HepG2 (cell line): ENCODE measurements around the gene SHISA7. TPM values are rescaled to one million over a fixed set of nuclear protein-coding genes. Genes with fewer than 3 reads are reported as not detected.

Source experiments
- BRD4 ChIP-seq: sonication (generic); formaldehyde crosslinking; IDR thresholded peaks from 2 replicates; pipeline ENCODE4 v1.4.0; 2020; ENCODE audit warnings: missing genetic modification reagents
- ETV5 ChIP-seq: IDR thresholded peaks from 2 replicates; pipeline ENCODE4 v1.6.1; 2018; ENCODE audit warnings: missing biosample characterization, missing genetic modification reagents, inconsistent platforms, borderline replicate concordance
- HNF4A ChIP-seq: sonication (generic); formaldehyde crosslinking; IDR thresholded peaks from 2 replicates; pipeline ENCODE4 v1.4.0; 2020; ENCODE audit warnings: missing genetic modification reagents
- KDM3A ChIP-seq: IDR thresholded peaks from 2 replicates; pipeline ENCODE4 v1.6.1; 2018; ENCODE audit warnings: low read depth, missing compliant biosample characterization
- LCORL ChIP-seq, 2 experiments: fragments of 450-650 bp in 1 of 2; sonication (generic) in 1 of 2; formaldehyde crosslinking in 1 of 2; IDR thresholded peaks; 2 replicates each; pipeline versions ENCODE4 v1.5.0 to v1.6.1; 2017 to 2020; ENCODE audit warnings: antibody characterized with exemption in 1 of 2, missing genetic modification reagents in 1 of 2
- NPAS2 ChIP-seq: sonication (generic); formaldehyde crosslinking; IDR thresholded peaks from 2 replicates; pipeline ENCODE4 v1.8.0; 2022; ENCODE audit warnings: mild to moderate bottlenecking, missing genetic modification reagents, borderline replicate concordance
- SKI ChIP-seq: fragments of 450-650 bp; IDR thresholded peaks from one replicate; pipeline ENCODE4 v1.6.1; 2018; ENCODE audit warnings: mild to moderate bottlenecking; ENCODE audit not compliant: partially characterized antibody
- SP1 ChIP-seq, 2 experiments: fragments of 450-650 bp in 1 of 2; sonication (generic) in 1 of 2; formaldehyde crosslinking in 1 of 2; IDR thresholded peaks; 2 replicates each; pipeline versions ENCODE4 v1.4.0 to v1.6.1; 2016 to 2020; ENCODE audit warnings: missing genetic modification reagents in 1 of 2
- TAF1 ChIP-seq: sonication (generic); formaldehyde crosslinking; IDR thresholded peaks from 2 replicates; pipeline ENCODE4 v1.4.0; 2020; ENCODE audit warnings: missing genetic modification reagents
- WIZ ChIP-seq: sonication (generic); formaldehyde crosslinking; IDR thresholded peaks from 2 replicates; pipeline ENCODE4 v1.5.1; 2020; ENCODE audit warnings: mild to moderate bottlenecking, missing genetic modification reagents
- ZBTB21 ChIP-seq: sonication (generic); formaldehyde crosslinking; IDR thresholded peaks from 2 replicates; pipeline ENCODE4 v1.4.0; 2020; ENCODE audit warnings: missing genetic modification reagents
- ZEB1 ChIP-seq: IDR thresholded peaks from 2 replicates; pipeline ENCODE4 v1.6.1; 2012; ENCODE audit warnings: mild to moderate bottlenecking, low read depth, inconsistent platforms; ENCODE audit not compliant: insufficient replicate concordance
- ZFP1 ChIP-seq: IDR thresholded peaks from 2 replicates; pipeline ENCODE4 v1.6.1; 2016
- ZZZ3 ChIP-seq: sonication (generic); formaldehyde crosslinking; IDR thresholded peaks from 2 replicates; pipeline ENCODE4 v1.4.0; 2020; ENCODE audit warnings: missing genetic modification reagents, mild to moderate bottlenecking, borderline replicate concordance
- polyA plus RNA-seq, 8 experiments: library from polyadenylated mRNA; depleted of rRNA in 3 of 8; stranded (reverse) in 7 of 8; unstranded in 1 of 8; fragments of >200 nt; fragmentation: Illumina TruSeq in 4 of 8; extraction: Trizol in 4 of 8; gene quantifications; 2 replicates each; pipeline versions ENCODE4 v1.2.1 to v1.2.3, GENCODE V29; 2011 to 2016; ENCODE audit warnings: low read depth in 4 of 8, missing spikeins in 1 of 8, mixed read lengths in 1 of 8; ENCODE audit not compliant: insufficient read depth in 1 of 8
- total RNA-seq, 5 experiments: library from RNA; depleted of rRNA; stranded (reverse); fragments of >200 nt; fragmentation: Illumina TruSeq; extraction: Trizol; gene quantifications; 2 replicates each; pipeline ENCODE4 v1.2.3, GENCODE V29; 2016; ENCODE audit warnings: low read depth in 1 of 5
- TF ChIP-seq, protein P1 (sequence below): IDR thresholded peaks from 2 replicates; pipeline ENCODE4 v1.6.1; 2012; ENCODE audit warnings: low read depth, low read length, improper control_type of control experiment
- TF ChIP-seq, protein P2 (sequence below): sonication (generic); formaldehyde crosslinking; IDR thresholded peaks from 2 replicates; pipeline ENCODE4 v1.5.1; 2020; ENCODE audit warnings: missing genetic modification reagents, mild to moderate bottlenecking, borderline replicate concordance
- TF ChIP-seq, protein P3 (sequence below): sonication (generic); formaldehyde crosslinking; IDR thresholded peaks from 2 replicates; pipeline ENCODE4 v1.4.0; 2020; ENCODE audit warnings: missing genetic modification reagents
- TF ChIP-seq, protein P4 (sequence below): sonication (generic); formaldehyde crosslinking; IDR thresholded peaks from 2 replicates; pipeline ENCODE4 v1.5.0; 2020; ENCODE audit warnings: missing genetic modification reagents
- TF ChIP-seq, protein P5 (sequence below): sonication (generic); formaldehyde crosslinking; IDR thresholded peaks from 2 replicates; pipeline ENCODE4; 2020; ENCODE audit warnings: missing genetic modification reagents, mild to moderate bottlenecking, borderline replicate concordance

SHISA7 gene
- total and polyA plus RNA-seq, 2 of the 13 experiments (the other 11 are each of a cell fraction or from before 2014, with no cell fraction given), result not detected

DNA sequence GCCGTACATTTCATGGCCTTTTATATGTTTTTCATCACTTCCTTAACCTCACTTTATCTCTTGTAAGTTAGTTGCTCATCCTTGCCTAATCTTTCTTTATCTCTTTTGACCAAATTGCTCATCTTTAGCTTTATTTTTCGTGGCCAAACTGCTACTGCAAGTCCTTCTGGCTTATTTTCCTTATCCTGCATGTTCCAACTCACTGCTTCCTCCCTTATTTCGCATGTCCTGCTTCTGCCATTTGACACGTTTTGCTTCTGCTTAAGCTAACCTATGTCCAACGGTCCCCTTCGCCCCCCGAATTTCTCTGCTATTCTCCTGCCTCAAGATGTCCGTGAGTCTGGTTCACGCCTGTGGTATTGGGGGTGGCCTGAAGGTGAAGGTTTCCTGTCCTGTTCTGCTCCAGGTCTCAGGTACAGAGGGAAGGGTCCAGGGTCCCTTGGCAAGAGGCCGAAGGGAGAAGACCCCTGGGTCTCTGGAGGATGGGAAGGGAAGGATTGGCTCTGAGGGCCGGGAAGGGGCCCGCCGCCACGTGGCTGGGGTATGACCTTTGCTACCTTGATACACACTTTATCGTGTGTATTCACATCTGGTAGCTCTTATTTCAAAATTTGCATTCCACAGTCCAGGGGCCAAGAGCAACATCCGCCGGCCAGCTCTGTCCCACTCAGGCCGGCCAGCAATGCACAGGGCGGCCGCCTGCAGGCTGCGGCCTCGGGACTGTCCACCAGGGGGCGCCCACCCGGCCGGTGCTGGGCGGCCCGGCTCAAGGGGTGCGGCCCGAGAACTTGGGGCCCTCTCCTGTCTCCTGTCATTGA lies 24.3 kb upstream of the SHISA7 start (continued):
- TF ChIP-seq, protein P1, sequence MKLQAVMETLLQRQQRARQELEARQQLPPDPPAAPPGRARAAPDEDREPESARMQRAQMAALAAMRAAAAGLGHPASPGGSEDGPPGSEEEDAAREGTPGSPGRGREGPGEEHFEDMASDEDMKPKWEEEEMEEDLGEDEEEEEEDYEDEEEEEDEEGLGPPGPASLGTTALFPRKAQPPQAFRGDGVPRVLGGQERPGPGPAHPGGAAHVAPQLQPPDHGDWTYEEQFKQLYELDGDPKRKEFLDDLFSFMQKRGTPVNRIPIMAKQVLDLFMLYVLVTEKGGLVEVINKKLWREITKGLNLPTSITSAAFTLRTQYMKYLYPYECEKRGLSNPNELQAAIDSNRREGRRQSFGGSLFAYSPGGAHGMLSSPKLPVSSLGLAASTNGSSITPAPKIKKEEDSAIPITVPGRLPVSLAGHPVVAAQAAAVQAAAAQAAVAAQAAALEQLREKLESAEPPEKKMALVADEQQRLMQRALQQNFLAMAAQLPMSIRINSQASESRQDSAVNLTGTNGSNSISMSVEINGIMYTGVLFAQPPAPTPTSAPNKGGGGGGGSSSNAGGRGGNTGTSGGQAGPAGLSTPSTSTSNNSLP, result peak; percentile 73; the same call in 1 of the 2 replicates
- TF ChIP-seq SKI (no peak), BRD4 (CRISPR knock-in tag) (no peak), NPAS2 (CRISPR knock-in tag) (no peak), TAF1 (CRISPR knock-in tag) (peak; percentile 23; the same call in 1 of the 2 replicates), HNF4A (peak; percentile 76), WIZ (0 out of 2 replicates have a peak, but pooled peaks have one; percentile 47), KDM3A (peak; percentile 55; the same call in 1 of the 2 replicates), ETV5 (peak; percentile 73; the same call in 1 of the 2 replicates), SP1 (IDR thresholded peaks at IDR 0.05) (no peak), SP1 (CRISPR knock-in tag; IDR thresholded peaks at IDR 0.05) (0 out of 2 replicates have a peak, but pooled peaks have one; percentile 35), ZBTB21 (CRISPR knock-in tag) (no peak), ZFP1 (CRISPR knock-in tag) (no peak), ZEB1 (peak; percentile 29), LCORL (IDR thresholded peaks at IDR 0.05) (no peak), LCORL (CRISPR knock-in tag; IDR thresholded peaks at IDR 0.05) (peak; percentile 51; the same call in 1 of the 2 replicates), ZZZ3 (CRISPR knock-in tag) (no peak)
- TF ChIP-seq, protein P2, sequence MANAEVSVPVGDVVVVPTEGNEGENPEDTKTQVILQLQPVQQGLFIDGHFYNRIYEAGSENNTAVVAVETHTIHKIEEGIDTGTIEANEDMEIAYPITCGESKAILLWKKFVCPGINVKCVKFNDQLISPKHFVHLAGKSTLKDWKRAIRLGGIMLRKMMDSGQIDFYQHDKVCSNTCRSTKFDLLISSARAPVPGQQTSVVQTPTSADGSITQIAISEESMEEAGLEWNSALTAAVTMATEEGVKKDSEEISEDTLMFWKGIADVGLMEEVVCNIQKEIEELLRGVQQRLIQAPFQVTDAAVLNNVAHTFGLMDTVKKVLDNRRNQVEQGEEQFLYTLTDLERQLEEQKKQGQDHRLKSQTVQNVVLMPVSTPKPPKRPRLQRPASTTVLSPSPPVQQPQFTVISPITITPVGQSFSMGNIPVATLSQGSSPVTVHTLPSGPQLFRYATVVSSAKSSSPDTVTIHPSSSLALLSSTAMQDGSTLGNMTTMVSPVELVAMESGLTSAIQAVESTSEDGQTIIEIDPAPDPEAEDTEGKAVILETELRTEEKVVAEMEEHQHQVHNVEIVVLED, result peak; percentile 52; the same call in 1 of the 2 replicates
- TF ChIP-seq, protein P3, sequence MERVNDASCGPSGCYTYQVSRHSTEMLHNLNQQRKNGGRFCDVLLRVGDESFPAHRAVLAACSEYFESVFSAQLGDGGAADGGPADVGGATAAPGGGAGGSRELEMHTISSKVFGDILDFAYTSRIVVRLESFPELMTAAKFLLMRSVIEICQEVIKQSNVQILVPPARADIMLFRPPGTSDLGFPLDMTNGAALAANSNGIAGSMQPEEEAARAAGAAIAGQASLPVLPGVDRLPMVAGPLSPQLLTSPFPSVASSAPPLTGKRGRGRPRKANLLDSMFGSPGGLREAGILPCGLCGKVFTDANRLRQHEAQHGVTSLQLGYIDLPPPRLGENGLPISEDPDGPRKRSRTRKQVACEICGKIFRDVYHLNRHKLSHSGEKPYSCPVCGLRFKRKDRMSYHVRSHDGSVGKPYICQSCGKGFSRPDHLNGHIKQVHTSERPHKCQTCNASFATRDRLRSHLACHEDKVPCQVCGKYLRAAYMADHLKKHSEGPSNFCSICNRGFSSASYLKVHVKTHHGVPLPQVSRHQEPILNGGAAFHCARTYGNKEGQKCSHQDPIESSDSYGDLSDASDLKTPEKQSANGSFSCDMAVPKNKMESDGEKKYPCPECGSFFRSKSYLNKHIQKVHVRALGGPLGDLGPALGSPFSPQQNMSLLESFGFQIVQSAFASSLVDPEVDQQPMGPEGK, result 0 out of 2 replicates have a peak, but pooled peaks have one; percentile 39
- TF ChIP-seq, protein P4, sequence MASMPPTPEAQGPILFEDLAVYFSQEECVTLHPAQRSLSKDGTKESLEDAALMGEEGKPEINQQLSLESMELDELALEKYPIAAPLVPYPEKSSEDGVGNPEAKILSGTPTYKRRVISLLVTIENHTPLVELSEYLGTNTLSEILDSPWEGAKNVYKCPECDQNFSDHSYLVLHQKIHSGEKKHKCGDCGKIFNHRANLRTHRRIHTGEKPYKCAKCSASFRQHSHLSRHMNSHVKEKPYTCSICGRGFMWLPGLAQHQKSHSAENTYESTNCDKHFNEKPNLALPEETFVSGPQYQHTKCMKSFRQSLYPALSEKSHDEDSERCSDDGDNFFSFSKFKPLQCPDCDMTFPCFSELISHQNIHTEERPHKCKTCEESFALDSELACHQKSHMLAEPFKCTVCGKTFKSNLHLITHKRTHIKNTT (CRISPR knock-in tag), result no peak
- TF ChIP-seq, protein P5, sequence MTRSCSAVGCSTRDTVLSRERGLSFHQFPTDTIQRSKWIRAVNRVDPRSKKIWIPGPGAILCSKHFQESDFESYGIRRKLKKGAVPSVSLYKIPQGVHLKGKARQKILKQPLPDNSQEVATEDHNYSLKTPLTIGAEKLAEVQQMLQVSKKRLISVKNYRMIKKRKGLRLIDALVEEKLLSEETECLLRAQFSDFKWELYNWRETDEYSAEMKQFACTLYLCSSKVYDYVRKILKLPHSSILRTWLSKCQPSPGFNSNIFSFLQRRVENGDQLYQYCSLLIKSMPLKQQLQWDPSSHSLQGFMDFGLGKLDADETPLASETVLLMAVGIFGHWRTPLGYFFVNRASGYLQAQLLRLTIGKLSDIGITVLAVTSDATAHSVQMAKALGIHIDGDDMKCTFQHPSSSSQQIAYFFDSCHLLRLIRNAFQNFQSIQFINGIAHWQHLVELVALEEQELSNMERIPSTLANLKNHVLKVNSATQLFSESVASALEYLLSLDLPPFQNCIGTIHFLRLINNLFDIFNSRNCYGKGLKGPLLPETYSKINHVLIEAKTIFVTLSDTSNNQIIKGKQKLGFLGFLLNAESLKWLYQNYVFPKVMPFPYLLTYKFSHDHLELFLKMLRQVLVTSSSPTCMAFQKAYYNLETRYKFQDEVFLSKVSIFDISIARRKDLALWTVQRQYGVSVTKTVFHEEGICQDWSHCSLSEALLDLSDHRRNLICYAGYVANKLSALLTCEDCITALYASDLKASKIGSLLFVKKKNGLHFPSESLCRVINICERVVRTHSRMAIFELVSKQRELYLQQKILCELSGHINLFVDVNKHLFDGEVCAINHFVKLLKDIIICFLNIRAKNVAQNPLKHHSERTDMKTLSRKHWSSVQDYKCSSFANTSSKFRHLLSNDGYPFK (CRISPR knock-in tag), result no peak
